ENCODE data around the gene PRKD3. TPM values are rescaled to one million over a fixed set of nuclear protein-coding genes. Genes with fewer than 3 reads are reported as not detected.
"Not testable (repeated sequence)": the region's sequence is repeated elsewhere in the genome, so short reads cannot be mapped to it uniquely, and the experiment has no call there.

The PRKD3 gene
- total and polyA plus RNA-seq, 4 experiments from 2014 or later: 20.4 to 37.7 (median 28.6) TPM

DNA sequence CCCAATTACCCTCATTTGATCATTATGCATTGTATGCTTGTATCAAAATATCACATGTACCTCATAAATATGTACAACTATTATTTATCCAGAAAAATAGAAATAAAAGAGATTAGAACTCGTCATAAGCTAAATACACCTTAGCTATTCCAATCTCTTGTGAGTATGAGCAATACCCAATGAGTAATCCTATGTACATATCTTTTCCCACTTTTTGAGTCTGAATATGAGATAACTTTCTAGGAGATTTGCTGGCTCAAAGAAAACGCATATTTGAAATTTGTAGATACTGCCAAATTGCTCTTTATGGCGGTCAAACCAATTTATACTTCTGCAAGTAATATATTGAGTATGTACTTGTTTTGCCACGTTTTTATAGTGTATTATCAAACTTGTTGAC, 24.1 kb downstream of the PRKD3 start:
- Histone ChIP-seq H3K36me3 (ENCODE audit: insufficient read depth, low read length) (no peaks in the 10 kb centered on the region), H3K4me1 (ENCODE audit: insufficient read depth, low read length) (no peaks in the 10 kb centered on the region), H3K9me3 (ENCODE audit: control insufficient read depth in 1 of 2, low read length in 2 of 2) (no peaks in the 10 kb centered on the region), H3K27ac (ENCODE audit: low read depth, low read length) (no peak overlapping the region), H3K27me3 (ENCODE audit: insufficient read depth, low read length) (no peaks in the 10 kb centered on the region), H3K4me3 (ENCODE audit: low read length in 2 of 2) (no peak overlapping the region)
- H3K27ac Mint-ChIP-seq: no peak overlapping the region
- H3K36me3 Mint-ChIP-seq: peaks cover 1 to 10% of the 10 kb centered on the region in 2 donors
- intact Hi-C loops (cut with micrococcal nuclease): no loop called here
- ChIA-PET CTCF (ENCODE audit: partially characterized antibody) (no interaction called here), POLR2A (ENCODE audit: partially characterized antibody) (interaction anchor here (0.6 to 0.7 kb wide), 2 partner anchors 22 to 29 kb away, joined by 3 to 4 read pairs; no protein-coding TSS in a partner anchor)
- no peak overlapping the region for H3K4me3 Mint-ChIP-seq
- DNase-seq: no peak
- H3K27me3 Mint-ChIP-seq: no peaks in the 10 kb centered on the region
- peaks cover 7 to 33% (median 18%) of the 10 kb centered on the region in 4 donors for H3K4me1 Mint-ChIP-seq
- peaks cover 0 to under 1% (median 0%) of the 10 kb centered on the region in 8 donors for H3K9me3 Mint-ChIP-seq

DNA sequence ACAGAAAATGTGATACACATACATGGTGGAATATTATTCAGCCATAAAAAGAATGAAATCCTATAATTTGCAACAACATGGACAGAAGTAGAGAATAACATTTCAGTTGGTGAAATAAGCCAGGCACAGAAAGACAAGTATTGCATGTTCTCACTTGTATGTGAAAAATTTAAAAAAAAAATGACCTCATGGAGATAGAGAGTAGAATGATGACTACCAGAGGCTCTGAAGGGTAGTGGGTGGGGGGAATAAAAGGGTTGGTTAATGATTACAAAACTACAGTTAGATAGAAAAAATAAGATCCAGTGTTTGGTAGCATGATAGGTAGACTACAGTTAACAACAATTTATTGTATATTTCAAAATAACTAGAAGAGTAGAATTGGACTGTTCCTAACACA, 24.5 kb downstream of the PRKD3 start:
- H3K4me3 ChIP-seq (ENCODE audit: low read length in 2 of 2): no peak overlapping the region
- peaks cover 0 to 1% (median 0%) of the 10 kb centered on the region in 8 donors for H3K9me3 Mint-ChIP-seq
- H3K27me3 Mint-ChIP-seq: no peaks in the 10 kb centered on the region
- H3K27ac Mint-ChIP-seq: no peak overlapping the region
- H3K27ac ChIP-seq (ENCODE audit: low read depth, low read length): no peak overlapping the region
- H3K4me1 ChIP-seq (ENCODE audit: insufficient read depth, low read length): no peaks in the 10 kb centered on the region
- H3K27me3 ChIP-seq (ENCODE audit: insufficient read depth, low read length): no peaks in the 10 kb centered on the region
- intact Hi-C loops (cut with micrococcal nuclease): no loop called here
- H3K4me3 Mint-ChIP-seq: no peak overlapping the region
- DNase-seq: no peak
- peaks cover 5 to 37% (median 16%) of the 10 kb centered on the region in 4 donors for H3K4me1 Mint-ChIP-seq
- peaks cover 1 to 10% of the 10 kb centered on the region in 2 donors for H3K36me3 Mint-ChIP-seq
- no peaks in the 10 kb centered on the region for H3K9me3 ChIP-seq (ENCODE audit: control insufficient read depth in 1 of 2, low read length in 2 of 2)
- H3K36me3 ChIP-seq (ENCODE audit: insufficient read depth, low read length): no peaks in the 10 kb centered on the region
- ChIA-PET CTCF (ENCODE audit: partially characterized antibody) (no interaction called here), POLR2A (ENCODE audit: partially characterized antibody) (no interaction called here)

DNA sequence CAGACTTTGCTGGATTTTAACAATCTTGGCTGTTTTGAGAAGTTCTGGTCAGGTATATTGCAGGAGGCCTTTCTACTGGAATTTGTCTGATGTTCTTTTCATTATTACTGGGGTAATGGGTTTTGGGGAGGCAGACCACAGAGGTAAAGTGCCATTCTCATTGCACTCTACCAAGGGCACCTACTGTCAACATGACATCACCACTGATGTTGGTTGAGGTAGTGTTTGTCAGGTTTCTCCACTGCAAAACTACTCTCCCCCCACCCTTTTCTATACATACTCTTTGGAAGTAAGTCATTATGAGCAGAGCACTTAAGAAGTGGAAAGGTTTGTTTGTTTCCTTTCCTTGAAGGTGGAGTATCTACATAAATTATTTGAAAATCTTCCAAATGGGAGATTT, 27.0 kb downstream of the PRKD3 start:
- no peak for DNase-seq
- Mint-ChIP-seq H3K9me3 (peaks cover 0 to 1% (median 0%) of the 10 kb centered on the region in 8 donors), H3K36me3 (peaks cover 0 to 6% of the 10 kb centered on the region in 2 donors), H3K27me3 (no peaks in the 10 kb centered on the region), H3K27ac (no peak overlapping the region), H3K4me1 (peaks cover 4 to 31% (median 13%) of the 10 kb centered on the region in 4 donors), H3K4me3 (no peak overlapping the region)
- H3K27ac ChIP-seq (ENCODE audit: low read depth, low read length): no peak overlapping the region
- H3K9me3 ChIP-seq (ENCODE audit: control insufficient read depth in 1 of 2, low read length in 2 of 2): no peaks in the 10 kb centered on the region
- H3K36me3 ChIP-seq (ENCODE audit: insufficient read depth, low read length): no peaks in the 10 kb centered on the region
- ChIA-PET CTCF (ENCODE audit: partially characterized antibody) (no interaction called here), POLR2A (ENCODE audit: partially characterized antibody) (no interaction called here)
- H3K4me3 ChIP-seq (ENCODE audit: low read length in 2 of 2): no peak overlapping the region
- intact Hi-C loops (cut with micrococcal nuclease): no loop called here
- H3K27me3 ChIP-seq (ENCODE audit: insufficient read depth, low read length): no peaks in the 10 kb centered on the region
- no peaks in the 10 kb centered on the region for H3K4me1 ChIP-seq (ENCODE audit: insufficient read depth, low read length)

DNA sequence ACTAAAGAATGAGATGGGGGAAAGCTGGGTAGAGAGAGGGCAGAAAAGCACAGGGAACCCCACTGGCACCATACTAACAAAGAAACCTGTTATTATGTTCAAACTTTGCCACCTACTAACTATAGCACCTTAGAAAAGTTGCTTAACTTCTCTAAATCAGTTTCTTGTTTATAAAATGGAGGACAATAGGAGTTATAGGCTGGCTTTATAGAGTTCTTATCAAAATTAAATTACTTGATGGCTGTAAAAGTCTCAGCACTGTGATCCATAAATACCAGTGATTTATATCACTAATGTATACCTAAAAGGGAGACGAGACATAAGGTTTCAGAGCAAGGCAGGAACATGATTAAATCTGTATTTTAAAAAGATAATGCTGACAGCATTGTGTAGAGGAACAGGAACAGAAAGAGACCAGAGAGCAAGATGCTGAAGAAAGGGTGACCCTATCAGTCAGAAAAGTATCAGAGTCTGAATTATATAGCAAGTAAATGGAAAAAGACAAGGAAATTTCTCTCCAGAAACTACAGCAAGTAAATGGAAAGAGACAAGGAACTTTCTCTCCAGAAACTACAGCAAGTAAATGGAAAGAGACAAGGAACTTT, 29.1 kb downstream of the PRKD3 start:
- H3K4me1 Mint-ChIP-seq: peaks cover 1 to 21% (median 9%) of the 10 kb centered on the region in 4 donors
- CTCF ChIA-PET (ENCODE audit: partially characterized antibody): no interaction called here
- H3K4me1 ChIP-seq (ENCODE audit: insufficient read depth, low read length): no peaks in the 10 kb centered on the region
- H3K9me3 Mint-ChIP-seq: peaks cover 0 to 1% (median 0%) of the 10 kb centered on the region in 8 donors
- no peak for DNase-seq
- no peak overlapping the region for H3K27ac ChIP-seq (ENCODE audit: low read depth, low read length)
- no peak overlapping the region for H3K4me3 ChIP-seq (ENCODE audit: low read length in 2 of 2)
- H3K36me3 ChIP-seq (ENCODE audit: insufficient read depth, low read length): peaks cover 5% of the 10 kb centered on the region
- peaks cover 13 to 20% of the 10 kb centered on the region in 2 donors for H3K36me3 Mint-ChIP-seq
- no peak overlapping the region for H3K4me3 Mint-ChIP-seq
- POLR2A ChIA-PET (ENCODE audit: partially characterized antibody): interaction anchor here (0.7 kb wide), 1 partner anchor 36 kb away, joined by 3 read pairs; no protein-coding TSS in a partner anchor
- intact Hi-C loops (cut with micrococcal nuclease): no loop called here
- H3K27me3 Mint-ChIP-seq: no peaks in the 10 kb centered on the region
- H3K27ac Mint-ChIP-seq: peak overlapping the region in 2 of 7 donors; percentile 30 to 84
- H3K9me3 ChIP-seq (ENCODE audit: control insufficient read depth in 1 of 2, low read length in 2 of 2): no peaks in the 10 kb centered on the region
- no peaks in the 10 kb centered on the region for H3K27me3 ChIP-seq (ENCODE audit: insufficient read depth, low read length)

DNA sequence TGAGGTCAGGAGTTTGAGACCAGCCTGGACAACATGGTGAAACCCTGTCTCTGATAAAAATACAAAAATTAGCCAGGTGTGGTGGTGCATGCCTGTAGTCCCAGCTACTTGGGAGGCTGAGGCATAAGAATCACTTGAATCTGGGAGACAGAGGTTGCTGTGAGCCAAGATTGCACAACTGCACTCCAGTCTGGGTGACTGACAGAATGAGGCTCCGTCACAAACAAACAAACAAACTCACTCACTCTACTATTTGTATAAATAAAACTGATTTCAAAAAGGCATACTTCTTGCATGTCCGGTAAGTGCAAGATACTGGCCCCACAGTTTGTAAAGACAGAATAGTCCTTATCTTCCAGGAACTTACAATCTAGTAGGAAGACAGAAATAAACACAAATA, 29.8 kb downstream of the PRKD3 start:
- H3K9me3 Mint-ChIP-seq; H3K27me3 ChIP-seq (ENCODE audit: insufficient read depth, low read length); DNase-seq; intact Hi-C loops (cut with micrococcal nuclease); H3K36me3 ChIP-seq (ENCODE audit: insufficient read depth, low read length); H3K4me3 Mint-ChIP-seq; H3K27ac Mint-ChIP-seq; POLR2A ChIA-PET (ENCODE audit: partially characterized antibody); H3K4me1 ChIP-seq (ENCODE audit: insufficient read depth, low read length); H3K4me3 ChIP-seq (ENCODE audit: low read length in 2 of 2); H3K27me3 Mint-ChIP-seq; CTCF ChIA-PET (ENCODE audit: partially characterized antibody); H3K27ac ChIP-seq (ENCODE audit: low read depth, low read length); H3K9me3 ChIP-seq (ENCODE audit: control insufficient read depth in 1 of 2, low read length in 2 of 2): not testable (repeated sequence)
- peaks cover 17 to 20% of the 10 kb centered on the region in 2 donors for H3K36me3 Mint-ChIP-seq
- H3K4me1 Mint-ChIP-seq: peaks cover 1 to 18% (median 8%) of the 10 kb centered on the region in 4 donors

DNA sequence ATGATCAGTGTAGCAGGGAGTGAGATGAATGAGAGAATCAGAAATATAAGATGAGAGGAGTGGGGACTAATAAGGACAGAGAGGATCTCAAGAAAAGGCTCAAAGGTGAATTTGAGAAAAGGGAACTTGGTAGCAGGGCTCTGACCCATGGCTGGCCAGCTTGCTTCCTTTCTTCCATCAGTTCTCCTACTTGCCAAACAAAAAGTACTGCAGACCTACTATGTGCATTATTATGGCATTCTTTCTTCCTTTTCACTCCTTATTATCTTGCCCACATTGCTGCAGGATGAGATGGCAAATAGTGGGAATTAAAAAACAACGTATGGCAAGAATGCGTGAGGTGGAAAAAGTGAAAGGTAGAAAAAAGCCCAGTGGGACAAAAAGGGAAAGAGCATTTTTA, 33.0 kb downstream of the PRKD3 start:
- no peak overlapping the region for H3K4me3 Mint-ChIP-seq
- DNase-seq: no peak
- Histone ChIP-seq H3K27ac (ENCODE audit: low read depth, low read length) (no peak overlapping the region), H3K4me1 (ENCODE audit: insufficient read depth, low read length) (no peaks in the 10 kb centered on the region), H3K27me3 (ENCODE audit: insufficient read depth, low read length) (no peaks in the 10 kb centered on the region), H3K4me3 (ENCODE audit: low read length in 2 of 2) (no peak overlapping the region), H3K36me3 (ENCODE audit: insufficient read depth, low read length) (peaks cover 5% of the 10 kb centered on the region), H3K9me3 (ENCODE audit: control insufficient read depth in 1 of 2, low read length in 2 of 2) (no peaks in the 10 kb centered on the region)
- CTCF ChIA-PET (ENCODE audit: partially characterized antibody): interaction anchor here (0.6 to 1.1 kb wide), 2 partner anchors 122 to 598 kb away, joined by 3 read pairs; no protein-coding TSS in a partner anchor
- intact Hi-C loops (cut with micrococcal nuclease): no loop called here
- H3K27ac Mint-ChIP-seq: peak overlapping the region in 1 of 7 donors; percentile 29
- peaks cover 0 to 1% (median 0%) of the 10 kb centered on the region in 8 donors for H3K9me3 Mint-ChIP-seq
- no peaks in the 10 kb centered on the region for H3K27me3 Mint-ChIP-seq
- peaks cover 0 to 8% (median 2%) of the 10 kb centered on the region in 4 donors for H3K4me1 Mint-ChIP-seq
- POLR2A ChIA-PET (ENCODE audit: partially characterized antibody): no interaction called here
- peaks cover 27 to 34% of the 10 kb centered on the region in 2 donors for H3K36me3 Mint-ChIP-seq

DNA sequence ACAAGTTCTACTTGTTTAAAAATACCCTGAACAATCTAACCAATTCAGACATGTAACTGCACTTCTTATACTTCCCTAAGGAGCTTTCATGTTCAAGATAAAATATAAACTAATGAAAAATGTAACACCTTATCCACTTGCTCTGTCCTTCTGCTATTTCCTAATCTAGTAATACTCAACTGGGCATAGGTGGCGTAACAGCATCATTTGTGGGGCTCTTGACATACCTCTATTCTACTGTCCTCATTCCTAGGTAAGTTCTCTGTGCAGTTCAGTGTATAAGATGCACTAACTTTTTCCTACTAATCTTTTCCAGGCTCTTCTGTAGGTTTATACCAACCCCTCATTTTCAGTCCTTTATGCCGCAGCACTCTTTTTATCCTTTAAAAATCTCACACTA, 36.7 kb downstream of the PRKD3 start:
- peak in 1 of 5 donors; percentile 1 for DNase-seq
- H3K27ac Mint-ChIP-seq: peak overlapping the region in 2 of 7 donors; percentile 3 to 30
- CTCF ChIA-PET (ENCODE audit: partially characterized antibody): no interaction called here

More for the DNA sequence above, 36.7 kb downstream of the PRKD3 start:
- Histone ChIP-seq H3K4me1 (ENCODE audit: insufficient read depth, low read length) (no peaks in the 10 kb centered on the region), H3K9me3 (ENCODE audit: control insufficient read depth in 1 of 2, low read length in 2 of 2) (no peaks in the 10 kb centered on the region), H3K36me3 (ENCODE audit: insufficient read depth, low read length) (peaks cover 5% of the 10 kb centered on the region), H3K27me3 (ENCODE audit: insufficient read depth, low read length) (no peaks in the 10 kb centered on the region), H3K27ac (ENCODE audit: low read depth, low read length) (no peak overlapping the region), H3K4me3 (ENCODE audit: low read length in 2 of 2) (no peak overlapping the region)
- Mint-ChIP-seq H3K4me3 (no peak overlapping the region), H3K9me3 (no peaks in the 10 kb centered on the region), H3K4me1 (no peaks in the 10 kb centered on the region), H3K27me3 (no peaks in the 10 kb centered on the region), H3K36me3 (peaks cover 31 to 44% of the 10 kb centered on the region in 2 donors)
- POLR2A ChIA-PET (ENCODE audit: partially characterized antibody): no interaction called here
- intact Hi-C loops (cut with micrococcal nuclease): no loop called here
